Activated CD8-positive, alpha-beta memory T cell treated with anti-CD3 and anti-CD28 coated beads, Interleukin-2, amount 50 U/mL, for 24 hours (primary cell): ENCODE results near the gene TTC34.

Source experiments
- DNase-seq: peaks from one replicate; pipeline ENCODE4 v3.0.0-alpha.2; 2020; ENCODE audit errors: extremely low read depth

TTC34 gene

DNA sequence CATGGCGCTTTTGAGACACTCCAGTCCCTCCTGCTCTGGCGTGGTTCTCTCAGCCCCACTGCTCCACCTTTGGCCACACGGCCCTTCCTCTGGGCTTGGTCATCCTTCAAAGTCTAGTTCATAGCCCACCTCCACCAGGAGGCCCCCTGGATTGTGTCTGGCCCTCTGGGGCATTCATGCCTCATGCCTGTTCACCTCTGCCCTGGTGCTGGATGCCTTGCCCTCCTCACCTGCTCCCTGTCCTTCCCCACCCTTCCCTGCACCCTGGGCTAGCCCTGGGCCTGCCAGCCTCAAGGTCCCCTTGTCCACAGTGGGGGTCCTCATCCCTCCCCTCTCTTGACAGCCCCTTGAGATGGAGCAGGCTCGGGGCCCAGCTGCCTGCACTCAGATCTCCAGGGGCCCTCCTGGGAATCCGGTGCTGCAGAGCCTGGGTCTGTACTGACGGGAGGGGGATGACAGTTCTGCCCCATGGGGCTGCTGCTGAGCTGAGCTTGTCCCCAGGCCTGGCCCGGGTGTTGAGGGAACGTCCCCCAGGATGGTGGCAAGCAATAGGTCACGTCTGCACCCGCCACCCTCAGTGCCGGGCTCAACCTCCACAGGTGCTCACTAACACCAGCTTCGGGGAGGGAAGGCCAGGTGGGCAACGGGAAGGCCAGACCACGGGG lies 196.5 kb downstream of the TTC34 start:
- no peak for DNase-seq

DNA sequence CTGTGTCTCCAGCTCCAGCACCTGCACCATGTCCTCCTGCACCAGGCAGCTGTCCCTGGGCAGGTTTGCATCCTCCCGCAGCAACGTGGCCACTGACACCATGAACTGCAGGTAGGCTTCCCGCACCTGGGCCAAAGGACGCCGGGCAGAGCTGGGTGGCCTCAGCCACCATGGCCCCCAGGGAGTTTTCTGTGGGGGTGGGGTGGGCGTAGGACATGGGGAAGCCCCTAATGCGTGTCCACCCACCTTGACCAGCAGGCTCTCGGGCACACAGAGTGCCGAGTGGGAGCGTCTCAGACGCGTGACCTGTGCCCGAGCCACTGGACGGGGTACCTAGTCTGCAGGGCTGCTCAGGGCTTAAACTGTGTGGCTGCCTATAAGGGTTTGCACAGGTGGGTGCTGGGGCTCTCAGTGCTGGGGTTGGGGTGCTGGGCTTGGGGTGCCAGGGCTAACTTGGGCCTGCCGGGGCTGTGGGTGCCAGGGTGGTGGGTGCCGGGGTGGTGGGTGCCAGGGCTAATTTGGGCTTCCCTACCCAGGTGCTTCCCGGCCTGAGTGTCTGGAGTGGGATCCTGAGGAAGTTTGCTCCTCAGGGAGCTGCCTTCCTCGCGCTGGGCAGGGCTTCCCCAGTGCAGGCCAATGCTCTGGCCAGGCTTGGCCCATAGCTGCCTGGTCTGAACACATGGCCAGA lies 197.2 kb downstream of the TTC34 start:
- no peak for DNase-seq

DNA sequence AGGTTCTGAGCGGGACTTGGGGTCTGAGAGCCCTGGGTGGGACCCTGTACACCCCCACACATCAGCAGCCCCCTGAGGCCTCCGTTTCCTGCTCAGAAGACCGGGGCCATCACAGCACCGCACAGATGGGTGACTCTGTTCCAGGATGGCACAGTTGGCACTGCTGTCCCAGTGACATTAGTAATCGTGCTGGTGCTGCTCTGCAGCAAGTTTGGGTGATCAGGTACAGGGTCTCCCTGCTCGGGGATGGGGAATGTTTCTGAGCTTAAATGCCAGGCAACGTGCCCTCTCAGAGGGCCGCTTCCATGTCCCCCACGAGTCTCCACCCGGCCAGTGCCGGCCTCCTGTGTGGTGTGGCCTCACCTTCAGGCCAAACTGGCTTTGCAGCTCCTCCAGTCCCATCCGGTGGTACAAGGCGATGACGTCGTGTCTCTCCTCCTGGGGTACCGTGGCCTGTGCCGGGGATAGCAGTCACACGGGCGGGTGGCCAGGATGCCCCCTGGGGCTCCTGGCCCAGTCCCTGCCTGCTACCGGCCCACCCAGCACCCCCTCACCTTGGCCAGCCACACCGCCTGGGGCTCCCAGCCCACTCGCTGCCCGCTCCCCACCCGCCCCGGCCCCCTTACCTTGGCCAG lies 197.9 kb downstream of the TTC34 start:
- no peak for DNase-seq

DNA sequence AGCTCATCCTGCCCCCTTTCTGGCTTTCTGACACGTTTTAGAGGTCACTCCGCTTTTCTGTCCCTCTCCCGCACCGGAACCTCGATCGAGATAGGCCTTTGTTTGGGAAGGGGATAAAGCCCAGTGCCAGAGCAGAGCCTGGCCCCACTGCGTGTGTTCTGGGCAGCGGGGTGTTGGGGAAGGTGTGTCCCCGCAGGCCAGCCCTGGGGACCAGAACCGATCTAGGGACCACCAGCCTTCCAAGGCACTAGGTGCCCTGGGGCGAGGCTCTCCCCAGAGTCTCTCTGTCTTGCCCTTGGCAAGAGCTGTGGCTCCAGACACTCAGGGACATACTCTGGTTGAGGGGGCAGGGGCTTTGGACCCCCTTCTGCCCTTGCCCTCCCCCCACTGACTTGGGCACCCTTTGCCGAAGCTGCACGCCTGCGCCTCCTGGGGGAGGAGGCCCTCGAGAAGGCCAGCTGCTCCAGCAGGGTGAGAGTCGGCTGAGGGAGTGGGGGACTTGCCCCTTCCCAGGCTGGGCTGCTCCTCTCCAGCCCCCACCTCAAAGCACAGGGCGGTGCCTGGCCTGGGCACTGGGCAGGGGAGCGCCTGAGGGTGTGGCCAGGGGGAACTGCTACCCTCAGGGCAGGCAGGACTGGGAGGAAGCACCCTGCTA lies 198.5 kb downstream of the TTC34 start:
- DNase-seq: no peak

DNA sequence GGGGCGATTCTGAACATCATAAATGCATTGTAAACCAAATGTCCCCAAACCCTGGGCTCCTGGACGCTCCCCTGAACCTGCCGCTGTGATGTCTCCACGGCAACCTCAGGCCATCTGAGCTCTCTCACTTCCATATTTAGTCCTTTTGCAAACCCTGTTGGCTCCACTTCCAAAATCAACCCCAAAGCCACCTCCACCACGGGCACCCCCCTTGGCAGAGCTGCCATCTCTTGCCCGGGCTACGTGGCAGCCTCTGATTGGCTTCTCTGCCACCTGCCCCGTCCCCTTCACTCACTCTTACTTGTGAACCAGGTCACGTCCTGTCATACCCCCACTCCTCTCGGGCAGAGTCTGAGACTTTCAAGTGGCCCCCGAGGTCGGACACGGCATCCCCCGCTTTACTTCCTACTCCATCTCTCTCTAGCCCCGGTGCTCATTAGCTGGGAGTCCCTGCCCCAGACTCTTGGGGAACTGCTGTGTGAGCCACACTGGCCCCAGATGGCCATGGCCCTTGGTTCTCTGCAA lies 199.1 kb downstream of the TTC34 start:
- no peak for DNase-seq

DNA sequence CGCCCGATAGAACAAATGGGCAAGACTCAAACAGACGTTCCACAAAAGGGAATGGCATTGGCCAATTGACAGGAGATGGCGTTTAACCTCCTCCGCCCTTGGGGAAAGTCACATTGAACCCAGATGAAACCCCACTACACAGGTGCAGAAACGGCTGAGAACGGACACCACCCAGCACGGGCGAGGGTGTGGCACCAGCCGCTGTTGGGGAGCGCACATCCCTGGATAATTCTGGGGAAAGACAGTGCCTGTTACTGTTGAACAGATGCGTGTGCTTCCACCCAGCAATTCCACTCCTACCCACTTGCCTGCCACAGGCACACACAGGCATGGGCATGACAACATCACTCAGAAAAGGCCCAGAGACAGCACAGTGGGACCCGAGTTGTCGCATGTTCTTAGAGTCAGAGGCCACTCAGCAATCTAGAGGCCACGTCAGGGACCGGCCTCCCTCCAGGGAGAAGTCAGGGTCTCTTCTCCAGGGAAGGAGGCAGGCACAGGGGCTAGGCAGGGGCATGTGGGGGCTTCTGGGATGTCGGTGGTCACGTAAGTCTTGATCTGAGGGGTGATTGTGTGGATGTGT lies 199.7 kb downstream of the TTC34 start:
- no peak for DNase-seq

DNA sequence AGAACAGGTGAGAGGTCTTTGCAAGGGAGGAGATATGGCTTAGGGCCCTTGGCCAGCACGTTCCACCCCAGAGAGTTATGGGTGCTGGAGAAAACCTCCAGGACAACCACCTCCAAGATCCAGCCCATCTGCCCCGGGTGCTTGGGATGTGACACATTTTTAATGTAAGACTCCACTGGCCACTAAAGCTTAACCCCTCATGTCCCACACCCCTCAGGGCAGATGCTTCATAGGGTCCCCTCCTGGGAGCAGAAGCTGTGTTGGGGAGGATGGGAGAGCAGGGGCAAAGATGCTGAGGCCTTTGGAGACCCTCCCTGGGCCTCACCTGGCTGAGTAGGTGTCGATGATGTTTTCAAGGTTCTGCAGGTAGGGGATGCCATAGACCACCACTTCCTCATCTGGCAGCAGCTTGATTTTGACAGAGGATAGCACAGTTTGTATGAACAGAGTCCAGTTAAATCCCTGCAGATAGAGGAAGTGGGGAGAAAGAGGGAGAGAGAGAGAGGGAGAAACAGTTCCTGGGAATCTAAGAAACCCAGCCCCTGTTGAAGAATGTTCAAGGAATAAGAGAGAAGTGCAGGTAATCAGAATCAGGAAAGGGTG lies 203.1 kb downstream of the TTC34 start:
- no peak for DNase-seq

DNA sequence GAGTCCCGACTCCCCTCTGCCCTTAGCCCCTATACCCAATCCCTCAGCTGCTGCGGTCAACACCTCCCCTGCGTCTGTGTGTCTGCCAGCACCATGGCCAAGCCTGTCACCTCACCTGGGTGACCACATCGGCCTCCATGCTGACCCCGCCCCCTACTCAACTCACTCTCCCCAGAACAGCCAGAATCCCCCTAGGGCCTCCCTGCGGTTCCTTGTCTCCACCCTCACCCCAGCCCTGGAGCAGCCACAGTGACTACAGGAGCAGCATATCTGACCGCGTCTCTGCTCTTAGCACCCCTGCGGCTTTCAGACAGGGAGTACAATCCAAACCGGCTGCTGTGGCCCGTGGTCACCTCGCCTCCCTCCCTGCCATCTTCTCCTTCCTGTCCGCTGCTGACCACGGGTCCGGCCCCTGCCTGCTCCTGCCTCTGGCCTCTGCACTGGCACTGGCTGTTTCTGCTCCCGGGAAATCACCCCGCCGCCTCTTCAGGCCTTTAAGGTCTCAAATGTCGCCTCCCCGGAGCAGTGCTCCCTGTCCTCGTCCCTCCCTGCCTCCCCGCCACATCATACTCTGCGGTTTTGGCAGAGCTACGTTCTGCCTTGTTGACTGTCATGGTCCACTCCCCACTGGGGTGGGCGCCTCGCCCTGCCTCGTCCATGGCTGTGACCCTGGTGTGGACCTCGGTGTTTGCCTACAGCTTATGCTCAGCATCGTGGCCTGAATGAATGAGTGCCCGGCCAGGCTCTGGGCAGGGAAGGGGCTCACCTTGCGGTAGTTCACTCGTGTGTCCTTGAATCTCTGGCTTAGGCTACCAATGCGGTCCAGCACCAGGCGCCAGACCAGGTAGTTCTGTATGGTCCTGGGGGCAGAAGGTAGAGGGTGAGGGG lies 203.8 kb downstream of the TTC34 start:
- DNase-seq: no peak

DNA sequence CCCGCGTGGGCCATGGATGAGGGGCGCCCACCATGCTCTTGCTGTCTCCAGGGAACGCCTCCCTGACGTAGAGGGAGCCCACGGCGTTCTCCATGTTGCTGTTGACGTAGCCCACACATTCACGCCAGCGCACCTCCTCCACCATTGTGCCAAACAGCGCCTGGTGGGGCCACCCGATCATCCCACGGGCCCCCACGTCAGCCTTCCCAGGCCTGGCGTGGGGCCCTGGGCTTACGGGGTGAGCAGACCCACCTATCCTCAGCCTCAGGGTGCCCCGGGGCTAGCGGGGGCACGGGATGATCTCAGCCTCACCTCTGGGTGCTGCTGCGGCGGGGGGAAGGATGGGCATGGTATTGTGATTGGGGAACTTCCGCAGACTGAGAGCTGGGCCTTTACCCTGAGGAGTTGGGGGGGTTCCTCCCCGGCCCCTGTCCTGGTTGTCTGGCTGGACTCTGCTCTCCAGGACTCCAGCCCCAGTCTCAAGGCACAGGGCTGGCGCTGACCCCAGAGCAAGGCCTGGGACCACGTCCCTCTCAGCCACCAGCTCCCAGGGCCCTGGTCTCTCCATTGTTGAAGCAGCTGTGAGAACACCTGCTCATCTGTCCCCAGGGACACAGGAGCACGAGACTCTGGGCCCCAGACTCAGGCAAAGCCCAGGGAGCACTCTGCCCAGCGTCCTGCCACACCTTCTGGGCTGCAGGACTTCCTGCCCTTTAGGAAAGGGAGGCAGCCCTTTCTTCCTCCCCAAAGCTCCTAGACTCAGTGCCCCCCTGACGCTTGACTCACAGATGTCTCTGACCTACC lies 204.8 kb downstream of the TTC34 start:
- no peak for DNase-seq

DNA sequence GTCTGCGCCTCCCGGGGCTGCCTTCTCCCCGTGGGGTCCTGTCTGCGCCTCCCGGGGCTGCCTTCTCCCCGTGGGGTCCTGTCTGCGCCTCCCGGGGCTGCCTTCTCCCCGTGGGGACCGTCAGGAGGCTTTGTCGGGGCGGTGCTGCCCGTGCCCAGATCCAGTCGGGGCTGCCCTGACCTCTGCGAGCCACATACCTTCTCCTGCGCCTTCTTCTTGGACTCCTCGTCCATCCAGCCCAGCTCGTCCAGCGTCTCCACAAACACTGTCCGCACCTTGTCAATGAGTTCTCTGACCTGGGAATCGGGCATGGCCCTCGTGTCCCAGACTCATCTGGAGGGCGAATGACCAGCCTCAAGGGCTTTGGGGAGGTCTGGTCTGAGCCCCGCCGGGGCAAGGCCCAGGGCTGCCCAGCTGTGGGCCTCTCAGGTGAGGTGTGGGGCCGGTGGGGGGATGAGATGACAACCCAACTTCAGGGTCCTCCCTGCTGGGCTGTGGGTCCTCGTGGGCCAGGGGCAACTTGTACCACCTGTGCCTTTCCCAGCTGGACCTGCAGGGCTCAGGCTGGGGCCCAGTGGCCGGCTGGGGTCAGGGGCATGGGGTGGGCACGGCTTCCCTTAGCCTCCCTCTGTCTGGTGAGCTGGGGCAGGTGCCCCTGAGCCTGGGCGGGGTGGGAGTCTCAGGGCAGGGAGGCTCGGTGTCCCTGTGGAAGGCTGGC lies 205.5 kb downstream of the TTC34 start:
- DNase-seq: no peak

DNA sequence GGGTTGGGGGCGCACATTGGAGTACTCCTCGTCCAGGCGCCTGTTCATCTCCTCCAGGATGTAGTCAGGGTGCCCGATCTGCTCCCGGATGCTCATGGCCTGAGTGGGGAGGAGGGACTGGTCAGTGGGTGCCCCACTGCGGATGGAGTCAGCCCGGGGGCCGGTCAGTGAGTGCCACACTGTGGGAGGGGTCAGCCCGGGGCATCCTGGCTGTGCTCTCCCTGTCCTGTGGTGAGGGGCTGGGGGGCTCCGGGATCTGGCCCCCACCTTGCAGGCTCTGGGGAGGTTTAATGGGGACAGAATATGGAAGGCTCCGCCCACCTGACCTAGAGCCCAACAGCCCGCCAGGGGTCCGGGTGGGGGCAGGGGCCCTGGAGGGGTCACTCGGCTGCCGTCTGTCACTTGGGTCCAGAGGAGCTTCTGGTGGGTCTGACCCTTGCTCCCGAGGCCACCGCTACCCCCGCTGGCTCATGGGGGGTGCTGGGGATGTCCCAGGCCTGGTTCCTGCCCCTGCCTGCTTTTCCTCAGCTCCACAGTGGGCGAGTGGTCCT lies 206.2 kb downstream of the TTC34 start:
- DNase-seq: no peak

DNA sequence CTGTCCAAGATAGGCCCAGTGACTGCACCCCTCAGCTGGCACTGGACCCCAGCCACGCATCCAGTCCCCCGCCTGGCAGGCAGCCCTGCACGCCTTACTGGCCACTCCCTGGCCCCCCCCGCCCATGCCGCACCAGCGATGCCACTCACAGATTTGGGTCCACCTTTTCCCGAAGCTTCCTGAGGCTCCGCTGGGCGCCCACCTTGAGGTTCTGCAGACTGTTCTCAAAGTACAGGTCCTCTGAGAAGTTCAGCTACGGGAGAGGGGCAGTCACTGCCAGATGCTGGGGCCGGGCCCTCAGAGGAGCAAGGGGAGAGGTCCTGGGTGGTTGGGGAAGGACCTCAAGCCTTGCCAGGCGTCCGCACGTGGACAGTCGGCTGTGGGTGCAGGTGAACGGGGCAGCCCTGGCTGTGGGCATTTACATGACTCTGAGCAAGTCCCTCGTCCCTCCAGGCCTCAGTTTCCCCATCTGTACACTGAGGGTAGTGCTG lies 206.8 kb downstream of the TTC34 start:
- DNase-seq: no peak

DNA sequence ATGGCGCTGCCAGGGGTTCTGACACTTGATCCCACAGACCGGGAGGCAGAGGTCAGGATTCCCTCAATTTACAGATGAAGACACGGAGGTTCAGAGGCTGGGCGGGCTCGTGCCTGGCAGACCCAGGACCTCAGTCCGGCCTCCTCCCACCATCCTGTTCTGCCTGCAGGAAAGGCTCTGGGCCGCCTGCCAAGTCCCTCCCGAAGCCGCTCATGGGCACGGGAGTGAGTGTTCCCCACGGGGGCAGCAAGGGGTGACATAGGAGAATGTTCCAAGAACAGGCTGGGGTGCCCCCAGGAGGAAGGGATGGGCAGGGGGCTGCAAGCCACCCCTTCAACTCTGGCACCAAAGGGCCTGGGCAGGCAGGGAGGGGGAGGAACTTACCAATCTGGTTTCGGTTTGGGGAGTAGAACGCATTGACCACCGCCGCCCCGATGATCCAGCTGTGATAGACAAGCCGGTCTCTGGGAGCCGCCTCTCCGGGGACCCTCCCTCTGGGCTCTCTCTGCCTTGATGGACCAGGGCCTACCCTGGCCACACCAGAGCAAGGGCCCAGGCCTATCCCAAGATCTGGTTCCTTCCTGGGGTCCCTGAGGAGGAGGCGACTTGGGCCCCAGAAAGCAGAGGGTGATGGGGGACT lies 207.4 kb downstream of the TTC34 start:
- DNase-seq: no peak

DNA sequence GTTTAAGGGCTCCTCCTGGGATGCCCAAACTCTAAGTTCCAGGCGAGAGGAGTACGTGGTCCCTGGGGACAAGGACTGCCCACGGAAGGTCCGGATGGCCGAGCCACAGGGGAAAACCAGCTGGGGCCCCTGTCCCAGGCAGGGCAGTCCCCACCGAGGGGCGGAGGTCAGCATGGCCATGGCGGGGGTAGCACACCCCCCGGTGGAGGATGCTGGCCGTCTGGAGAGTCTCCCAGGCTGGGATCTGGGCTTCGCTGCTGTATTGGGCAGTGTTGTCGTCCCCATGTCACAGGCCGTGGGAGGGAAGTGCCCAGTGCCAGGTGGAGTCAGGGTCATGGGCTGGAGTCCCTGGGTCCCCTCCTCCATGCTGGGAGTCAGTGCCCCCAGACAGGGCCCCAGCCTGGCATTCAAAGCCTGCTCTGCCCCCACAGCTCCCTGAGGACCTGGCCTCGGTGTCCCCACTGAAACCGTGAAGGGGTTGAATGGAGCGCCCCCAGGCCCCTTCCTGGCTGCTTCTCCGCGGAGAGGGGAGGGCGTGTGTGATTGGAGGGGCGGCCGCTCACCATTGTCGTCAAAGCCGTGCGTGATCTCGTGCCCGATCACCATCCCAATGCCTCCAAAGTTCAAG lies 208.1 kb downstream of the TTC34 start:
- DNase-seq: no peak

DNA sequence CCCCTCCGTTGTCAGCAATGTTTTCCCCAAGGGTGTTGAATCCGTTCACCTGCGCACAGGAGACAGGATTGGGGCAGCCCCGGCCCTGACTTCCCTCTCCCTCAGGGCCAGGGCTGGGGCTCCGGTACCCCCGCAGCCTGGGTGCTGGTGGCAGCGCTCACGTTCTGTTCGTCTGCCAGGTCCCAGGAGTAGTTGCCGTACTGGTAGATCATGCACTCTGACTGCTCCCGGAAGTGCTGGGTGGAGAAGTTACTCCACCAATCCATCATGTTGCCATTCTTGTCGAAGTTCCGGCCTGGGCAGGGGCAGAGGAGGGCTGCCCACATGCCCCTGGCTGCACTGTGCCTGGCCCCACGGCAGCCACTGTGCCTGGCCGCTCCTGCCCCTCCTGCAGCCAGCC lies 208.8 kb downstream of the TTC34 start:
- DNase-seq: no peak

DNA sequence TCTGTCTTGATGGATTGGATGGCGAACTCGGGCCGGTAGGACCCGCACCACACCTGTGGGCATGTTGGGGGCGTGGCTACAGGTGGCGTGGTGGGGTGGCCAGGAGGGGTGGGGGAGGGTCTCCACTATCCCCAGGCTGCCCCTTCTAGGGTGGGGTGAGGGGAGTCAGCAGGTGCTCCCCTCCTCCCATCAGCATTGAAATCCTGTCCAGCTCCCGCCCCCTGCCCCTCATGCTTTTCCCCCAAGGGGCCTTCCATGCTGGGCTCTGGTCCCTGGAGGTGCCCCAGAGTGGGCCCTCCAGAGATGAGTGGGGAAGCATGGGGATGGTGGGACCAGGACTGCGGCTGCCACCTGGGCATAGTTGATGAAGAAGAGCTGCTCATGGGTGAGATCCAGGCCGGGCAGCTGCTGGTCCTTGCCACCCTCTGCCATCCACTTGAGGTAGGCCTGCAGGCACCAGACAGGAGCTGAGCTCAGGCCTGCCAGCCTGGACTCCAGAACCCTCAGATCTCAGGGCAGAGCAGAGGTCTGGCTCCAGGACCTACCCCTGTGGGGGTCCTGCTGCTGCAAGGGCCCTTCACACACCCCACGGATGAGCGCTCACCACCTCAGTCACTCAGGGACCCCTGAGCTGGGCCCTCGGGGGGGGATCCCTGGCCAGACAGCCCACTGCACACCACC lies 209.8 kb downstream of the TTC34 start:
- DNase-seq: no peak

DNA sequence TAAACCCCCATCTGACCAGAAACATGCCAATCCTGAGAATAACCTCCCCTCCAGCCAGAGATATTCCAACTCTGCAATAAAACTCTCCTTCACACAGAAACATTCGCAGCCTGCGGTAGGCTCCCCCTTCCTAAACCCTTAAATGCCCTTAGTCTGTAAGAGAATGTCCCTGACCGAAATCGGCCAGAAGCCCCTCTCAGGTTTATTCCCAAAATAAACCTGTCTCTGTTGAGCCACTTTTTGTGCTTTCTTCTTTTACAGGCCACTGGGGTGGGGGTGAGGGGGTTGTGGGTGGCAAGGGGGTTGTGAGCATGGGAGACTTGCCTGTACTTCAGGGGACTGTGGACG lies 210.3 kb downstream of the TTC34 start:
- DNase-seq: no peak
